Osteocyte (in vitro differentiated cells): Measurements from ENCODE around the gene RNF207. TPM values are rescaled to one million over a fixed set of nuclear protein-coding genes. Genes with fewer than 3 reads are reported as not detected.

ENCODE experiments used
- DNase-seq: peaks from one replicate; pipeline ENCODE4 v3.0.0; 2021; ENCODE audit warnings: mixed read lengths; ENCODE audit not compliant: unreplicated experiment; ENCODE audit errors: extremely low spot score
- H3K27ac Mint-ChIP-seq: one replicate; pipeline ENCODE4 v1.8.0; 2021; ENCODE audit warnings: mild to moderate bottlenecking, mixed read lengths; ENCODE audit not compliant: unreplicated experiment
- H3K27me3 Mint-ChIP-seq: one replicate; pipeline ENCODE4 v1.8.0; 2021; ENCODE audit warnings: mixed read lengths; ENCODE audit not compliant: unreplicated experiment
- H3K36me3 Mint-ChIP-seq: one replicate; pipeline ENCODE4 v1.8.0; 2021; ENCODE audit warnings: mixed read lengths; ENCODE audit not compliant: unreplicated experiment
- H3K4me1 Mint-ChIP-seq: one replicate; pipeline ENCODE4 v1.8.0; 2021; ENCODE audit warnings: mixed read lengths; ENCODE audit not compliant: unreplicated experiment
- H3K4me3 Mint-ChIP-seq: one replicate; pipeline ENCODE4 v1.8.0; 2021; ENCODE audit warnings: mild to moderate bottlenecking, moderate library complexity, mixed read lengths; ENCODE audit not compliant: unreplicated experiment
- H3K9me3 Mint-ChIP-seq: one replicate; pipeline ENCODE4 v1.8.0; 2021; ENCODE audit warnings: mixed read lengths; ENCODE audit not compliant: unreplicated experiment
- total RNA-seq: library from RNA; stranded (reverse); gene quantifications from 2 replicates; pipeline ENCODE4 v1.2.1, GENCODE V29; 2021
- TF ChIP-seq, protein P1 (sequence below): fragments of 200-600 bp; sonication (generic); IDR thresholded peaks from 2 replicates; pipeline ENCODE4 v1.5.0; 2021; ENCODE audit warnings: antibody characterized with exemption, mild to moderate bottlenecking, moderate library complexity

Gene RNF207
- total RNA-seq, 1 donor from 2014 or later: 12.4 TPM

DNA sequence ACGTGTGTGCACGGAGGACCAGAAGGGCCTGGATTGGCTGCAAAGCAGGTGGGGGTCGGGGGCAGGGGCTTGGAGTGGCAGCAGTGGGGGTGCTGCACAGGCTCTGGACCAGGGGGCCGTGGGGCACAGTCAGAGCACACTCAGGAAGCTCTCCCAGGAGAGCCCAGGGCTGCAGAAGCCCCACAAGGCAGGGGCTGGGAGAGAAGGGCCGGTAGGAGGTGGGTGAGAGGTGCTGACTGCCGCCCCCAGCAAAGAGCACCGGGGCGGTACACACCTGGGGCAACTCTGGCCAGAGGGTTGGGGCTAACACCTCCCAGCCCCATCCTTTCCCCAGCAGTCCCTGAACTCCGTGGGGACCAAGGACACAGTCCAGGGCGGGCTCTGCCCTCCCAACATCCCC, 39.7 kb upstream of the RNF207 start:
- Mint-ChIP-seq H3K4me1 (no peaks in the 10 kb centered on the region), H3K27me3 (peaks cover 3% of the 10 kb centered on the region)

DNA sequence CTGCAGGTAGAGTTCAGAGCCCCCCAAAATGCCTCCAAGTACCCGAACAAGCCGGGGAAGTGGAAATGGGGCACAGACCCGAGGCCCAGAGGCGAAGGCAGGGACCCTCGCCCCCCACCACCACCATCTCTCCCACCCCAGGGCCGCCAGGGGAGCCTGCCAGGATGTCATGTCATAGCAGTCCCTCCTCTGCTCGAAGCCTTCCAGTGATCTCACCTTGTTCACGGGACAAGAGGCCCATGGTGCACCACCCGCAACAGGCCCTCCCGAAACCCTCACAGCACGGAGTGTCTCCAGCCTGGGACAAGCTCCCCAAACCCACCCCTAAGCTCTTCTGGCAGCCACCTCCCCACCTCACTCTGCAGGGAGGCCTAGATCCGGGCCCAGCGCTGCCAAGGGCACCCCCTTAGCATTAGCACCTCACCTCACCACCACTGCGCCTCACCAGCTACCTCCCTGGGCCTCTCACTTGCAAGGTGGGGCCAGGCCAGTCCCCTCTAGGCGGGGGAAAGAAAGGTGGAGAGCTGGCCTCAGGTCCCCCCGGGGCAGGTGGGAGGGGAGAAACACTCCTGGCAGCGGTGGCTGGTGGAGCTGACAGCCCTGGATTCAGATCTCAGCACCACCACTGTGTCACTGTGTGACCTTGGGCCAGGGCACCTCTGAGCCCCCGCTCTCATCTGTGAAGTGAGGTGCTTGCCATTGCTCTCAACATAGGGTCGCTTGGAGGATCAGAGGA, 39.1 kb upstream of the RNF207 start:
- Mint-ChIP-seq H3K36me3 (no peaks in the 10 kb centered on the region), H3K27me3 (peaks cover 3% of the 10 kb centered on the region), H3K9me3 (no peaks in the 10 kb centered on the region), H3K4me1 (no peaks in the 10 kb centered on the region), H3K27ac (no peak overlapping the region), H3K4me3 (no peak overlapping the region)
- no peak for DNase-seq
- TF ChIP-seq, protein P1, sequence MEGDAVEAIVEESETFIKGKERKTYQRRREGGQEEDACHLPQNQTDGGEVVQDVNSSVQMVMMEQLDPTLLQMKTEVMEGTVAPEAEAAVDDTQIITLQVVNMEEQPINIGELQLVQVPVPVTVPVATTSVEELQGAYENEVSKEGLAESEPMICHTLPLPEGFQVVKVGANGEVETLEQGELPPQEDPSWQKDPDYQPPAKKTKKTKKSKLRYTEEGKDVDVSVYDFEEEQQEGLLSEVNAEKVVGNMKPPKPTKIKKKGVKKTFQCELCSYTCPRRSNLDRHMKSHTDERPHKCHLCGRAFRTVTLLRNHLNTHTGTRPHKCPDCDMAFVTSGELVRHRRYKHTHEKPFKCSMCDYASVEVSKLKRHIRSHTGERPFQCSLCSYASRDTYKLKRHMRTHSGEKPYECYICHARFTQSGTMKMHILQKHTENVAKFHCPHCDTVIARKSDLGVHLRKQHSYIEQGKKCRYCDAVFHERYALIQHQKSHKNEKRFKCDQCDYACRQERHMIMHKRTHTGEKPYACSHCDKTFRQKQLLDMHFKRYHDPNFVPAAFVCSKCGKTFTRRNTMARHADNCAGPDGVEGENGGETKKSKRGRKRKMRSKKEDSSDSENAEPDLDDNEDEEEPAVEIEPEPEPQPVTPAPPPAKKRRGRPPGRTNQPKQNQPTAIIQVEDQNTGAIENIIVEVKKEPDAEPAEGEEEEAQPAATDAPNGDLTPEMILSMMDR: no peak

More for the DNA sequence above, 39.7 kb upstream of the RNF207 start:
- H3K9me3 Mint-ChIP-seq: no peaks in the 10 kb centered on the region
- H3K4me3 Mint-ChIP-seq: no peak overlapping the region
- TF ChIP-seq, protein P1: no peak
- no peak for DNase-seq
- H3K27ac Mint-ChIP-seq: no peak overlapping the region
- no peaks in the 10 kb centered on the region for H3K36me3 Mint-ChIP-seq

DNA sequence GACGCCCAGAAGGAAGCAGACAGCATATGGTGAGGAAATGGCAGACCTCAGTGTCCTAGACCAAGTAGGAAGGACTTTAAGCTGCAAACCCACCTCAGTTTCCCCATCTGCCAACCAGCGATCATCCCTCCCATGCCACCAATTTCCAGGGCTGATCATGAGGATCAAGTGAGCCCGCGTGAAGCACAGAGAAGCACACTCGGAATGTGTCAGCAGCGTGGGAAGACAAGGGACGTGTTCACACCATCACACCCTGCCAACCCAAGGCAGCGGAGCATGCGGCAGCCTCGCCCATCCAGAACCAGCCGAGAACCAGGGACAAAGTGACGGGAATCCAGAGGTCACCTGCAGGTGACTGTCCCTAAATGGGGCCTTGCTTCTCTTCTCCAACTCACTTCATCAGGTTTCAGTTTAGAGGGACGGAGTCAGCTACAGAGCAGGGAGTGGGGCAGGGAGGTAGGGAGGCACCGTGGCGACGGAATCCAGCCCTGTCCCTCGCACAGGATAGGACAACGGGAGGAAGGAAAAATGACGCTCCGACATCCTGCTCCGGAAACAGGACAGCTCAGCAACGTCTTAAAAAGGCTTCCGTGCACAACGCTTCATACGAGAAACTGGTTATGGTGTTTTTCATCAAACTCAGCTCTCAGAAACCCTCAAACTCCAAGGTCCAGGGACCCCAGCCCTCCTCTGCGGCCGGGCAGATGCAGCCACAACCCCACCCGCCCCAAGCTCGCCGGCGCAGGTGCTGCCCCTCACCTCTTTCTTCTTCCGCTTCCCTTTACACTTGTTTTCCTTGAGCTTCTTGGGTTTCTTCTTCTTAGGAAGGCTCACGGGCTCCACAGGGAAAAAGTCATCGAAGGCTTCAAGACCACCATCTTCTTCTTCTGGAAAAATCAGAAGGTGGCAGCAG, 38.3 kb upstream of the RNF207 start:
- H3K27me3 Mint-ChIP-seq: peaks cover 3% of the 10 kb centered on the region
- H3K4me1 Mint-ChIP-seq: no peaks in the 10 kb centered on the region
- H3K27ac Mint-ChIP-seq: no peak overlapping the region

DNA sequence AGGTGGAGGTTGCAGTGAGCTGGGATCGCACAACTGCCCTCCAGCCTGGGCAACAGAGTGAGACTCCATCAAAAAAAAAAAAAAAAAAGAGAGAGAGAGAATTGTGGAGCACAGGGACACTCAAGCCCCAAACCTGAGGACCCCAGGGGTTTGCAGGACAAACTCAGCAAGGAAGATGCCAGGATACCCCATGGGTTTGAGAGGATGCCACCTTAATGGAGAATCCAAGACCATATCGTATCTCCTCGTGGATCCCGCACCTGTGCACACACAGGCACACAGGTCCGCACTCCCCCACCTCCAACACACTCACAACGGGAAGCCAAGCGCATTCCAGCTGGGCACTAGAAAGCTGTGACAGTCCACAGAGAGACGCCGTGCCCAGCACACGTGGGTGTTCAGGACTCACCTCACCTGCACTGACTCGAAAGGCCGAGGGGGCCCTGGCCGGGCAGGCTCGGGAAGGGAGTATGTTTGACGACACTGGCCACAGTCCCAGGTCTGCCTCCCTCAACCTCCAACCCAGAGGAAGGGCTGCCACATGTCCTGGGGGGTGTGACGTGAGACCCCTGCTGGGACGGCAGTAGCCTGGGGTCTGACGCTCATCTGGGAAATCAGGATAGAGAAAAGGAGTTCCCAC, 36.9 kb upstream of the RNF207 start:
- DNase-seq: no peak
- no peak overlapping the region for H3K4me3 Mint-ChIP-seq
- H3K27me3 Mint-ChIP-seq: no peaks in the 10 kb centered on the region
- H3K36me3 Mint-ChIP-seq: no peaks in the 10 kb centered on the region
- H3K27ac Mint-ChIP-seq: no peak overlapping the region
- no peaks in the 10 kb centered on the region for H3K4me1 Mint-ChIP-seq
- TF ChIP-seq, protein P1: no peak
- no peaks in the 10 kb centered on the region for H3K9me3 Mint-ChIP-seq

More for the DNA sequence above, 38.3 kb upstream of the RNF207 start:
- H3K36me3 Mint-ChIP-seq: no peaks in the 10 kb centered on the region
- no peaks in the 10 kb centered on the region for H3K9me3 Mint-ChIP-seq
- no peak overlapping the region for H3K4me3 Mint-ChIP-seq
- TF ChIP-seq, protein P1: no peak
- DNase-seq: no peak
